T-helper 9 cell (primary cell): ENCODE measurements around the gene PADI4.
"Not testable (repeated sequence)": the region's sequence is repeated elsewhere in the genome, so short reads cannot be mapped to it uniquely, and the experiment has no call there.

ENCODE experiments used
- DNase-seq: peaks from one replicate; pipeline ENCODE4 v3.0.0-alpha.2; 2020

PADI4 gene

GRCh38 chr1:17314491-17314971, 6.5 kb downstream of the PADI4 start:
- no peak for DNase-seq

GRCh38 chr1:17315542-17316130, 7.6 kb downstream of the PADI4 start:
- no peak for DNase-seq

- DNase-seq = no peak
These were observed 8.7 kb downstream of the PADI4 start for GRCh38 chr1:17316704-17317103.

- no peak for DNase-seq
These were observed 10.3 kb downstream of the PADI4 start for GRCh38 chr1:17318262-17318661.

- no peak for DNase-seq
These were observed 11.8 kb downstream of the PADI4 start for GRCh38 chr1:17319561-17320350.

- DNase-seq = not testable (repeated sequence)
These were observed 13.9 kb downstream of the PADI4 start for GRCh38 chr1:17321857-17322390.

GRCh38 chr1:17328855-17329254, 20.9 kb downstream of the PADI4 start:
- DNase-seq = no peak

GRCh38 chr1:17329610-17330009, 21.6 kb downstream of the PADI4 start:
- DNase-seq = no peak

GRCh38 chr1:17330856-17331255, 22.9 kb downstream of the PADI4 start:
- no peak for DNase-seq

GRCh38 chr1:17333081-17333480, 25.1 kb downstream of the PADI4 start:
- DNase-seq = no peak

- DNase-seq = peak; percentile 62
These were observed 28.1 kb downstream of the PADI4 start for GRCh38 chr1:17335821-17336710.

GRCh38 chr1:17338706-17339493, 30.9 kb downstream of the PADI4 start:
- no peak for DNase-seq

GRCh38 chr1:17339521-17339920, 31.5 kb downstream of the PADI4 start:
- DNase-seq = no peak

GRCh38 chr1:17340358-17340757, 32.4 kb downstream of the PADI4 start:
- no peak for DNase-seq

- no peak for DNase-seq
These were observed 34.0 kb downstream of the PADI4 start for GRCh38 chr1:17342014-17342441.

- DNase-seq = not testable (repeated sequence)
These were observed 37.5 kb downstream of the PADI4 start for GRCh38 chr1:17345506-17345905.

GRCh38 chr1:17346046-17346789, 38.2 kb downstream of the PADI4 start:
- DNase-seq = no peak

- no peak for DNase-seq
These were observed 40.0 kb downstream of the PADI4 start for GRCh38 chr1:17347769-17348592.

GRCh38 chr1:17348593-17349234, 40.7 kb downstream of the PADI4 start:
- no peak for DNase-seq

GRCh38 chr1:17350083-17350482, 42.1 kb downstream of the PADI4 start:
- DNase-seq = no peak
